ENCODE data around the gene LRCH4.
A peak's percentile ranks its signal among the peaks of the same experiment; 100 is the strongest.
"Not testable (repeated sequence)": the region's sequence is repeated elsewhere in the genome, so short reads cannot be mapped to it uniquely, and the experiment has no call there.

LRCH4 gene

DNA sequence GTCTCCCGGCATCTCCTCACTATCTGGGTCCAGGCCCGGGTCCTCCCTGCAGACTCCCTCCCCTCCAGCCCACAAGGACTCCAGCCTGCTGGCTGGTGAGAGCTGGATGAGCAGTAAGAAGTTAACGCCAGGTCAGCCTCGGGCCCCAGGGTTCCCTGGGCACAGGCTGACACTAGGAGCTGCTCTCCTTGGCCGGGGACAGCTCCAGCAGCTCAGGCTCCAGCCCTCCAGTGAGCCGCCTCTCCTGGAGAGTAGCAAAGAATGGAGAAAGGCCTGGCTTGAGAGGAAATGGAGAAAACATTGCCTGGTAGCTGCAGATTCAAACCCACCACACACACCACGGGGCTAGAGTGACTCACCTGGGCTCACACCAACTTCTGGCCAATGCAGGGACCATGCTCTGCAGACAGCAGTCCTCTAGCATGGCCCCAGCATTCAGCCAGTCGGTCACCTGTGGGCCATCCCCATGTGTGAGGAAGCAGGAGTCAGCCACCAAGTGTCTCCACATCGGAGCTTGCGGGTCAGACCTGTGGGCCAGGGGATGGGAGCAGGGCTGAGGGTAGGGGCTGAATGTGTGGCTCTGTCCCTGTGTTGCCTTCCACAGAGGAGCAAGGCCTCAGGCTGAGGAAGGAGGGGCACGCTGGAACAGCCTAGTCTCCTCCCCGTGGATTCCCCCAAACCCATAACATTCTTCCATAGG, 18.7 kb downstream of the LRCH4 start:
- DNase-seq, result no peak

DNA sequence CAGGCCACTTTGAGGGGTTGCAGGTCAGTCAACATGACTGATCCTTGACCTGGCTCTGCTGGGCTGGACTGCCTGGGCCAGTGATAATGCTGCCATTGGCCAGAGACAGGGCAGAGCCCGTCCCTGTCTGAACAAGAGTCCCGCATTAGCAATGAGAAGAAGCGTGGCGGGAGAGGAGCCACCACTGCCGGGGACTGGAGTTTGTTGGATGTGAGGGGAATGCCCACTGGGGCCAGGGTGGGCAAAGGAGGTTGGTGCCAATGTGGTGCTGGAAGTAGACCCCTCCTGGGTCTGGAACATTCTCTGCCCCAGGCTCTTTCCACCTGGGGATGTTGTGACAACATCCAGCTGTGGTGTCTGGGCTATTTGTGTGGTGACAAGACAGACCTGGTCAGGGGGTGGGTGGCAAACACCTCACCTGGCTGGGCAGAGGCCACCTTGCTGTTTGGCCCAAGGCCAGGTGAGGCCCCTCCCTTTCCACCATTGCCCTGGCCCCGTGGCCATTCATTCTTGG, 19.9 kb downstream of the LRCH4 start:
- DNase-seq, result no peak

- no peak for DNase-seq
Measured at GRCh38 chr7:100565133-100565571, 20.8 kb downstream of the LRCH4 start.

DNA sequence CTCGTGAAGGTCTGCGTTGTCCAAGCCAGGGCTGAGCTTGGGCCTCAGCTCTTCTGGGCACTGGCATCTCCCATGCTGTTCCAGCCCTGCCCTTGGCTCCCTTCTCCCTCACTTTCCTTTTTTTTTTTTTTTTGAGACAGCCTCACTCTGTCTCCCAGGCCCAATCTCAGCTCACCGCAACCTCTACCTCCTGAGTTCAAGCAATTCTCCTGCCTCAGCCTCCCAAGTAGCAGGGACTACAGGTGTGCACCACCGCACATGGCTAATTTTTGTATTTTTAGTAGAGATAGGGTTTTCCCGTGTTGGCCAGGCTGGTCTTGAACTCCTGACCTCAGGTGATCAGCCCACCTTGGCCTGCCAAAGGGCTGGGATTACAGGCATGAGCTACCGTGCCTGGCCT, 21.5 kb downstream of the LRCH4 start:
- DNase-seq, result not testable (repeated sequence)

- DNase-seq, result peak; percentile 60
Measured at GRCh38 chr7:100563809-100564400, 22.0 kb downstream of the LRCH4 start.

GRCh38 chr7:100563100-100563564, 22.8 kb downstream of the LRCH4 start:
- no peak for DNase-seq

GRCh38 chr7:100562195-100563099, 23.5 kb downstream of the LRCH4 start:
- DNase-seq, result no peak

DNA sequence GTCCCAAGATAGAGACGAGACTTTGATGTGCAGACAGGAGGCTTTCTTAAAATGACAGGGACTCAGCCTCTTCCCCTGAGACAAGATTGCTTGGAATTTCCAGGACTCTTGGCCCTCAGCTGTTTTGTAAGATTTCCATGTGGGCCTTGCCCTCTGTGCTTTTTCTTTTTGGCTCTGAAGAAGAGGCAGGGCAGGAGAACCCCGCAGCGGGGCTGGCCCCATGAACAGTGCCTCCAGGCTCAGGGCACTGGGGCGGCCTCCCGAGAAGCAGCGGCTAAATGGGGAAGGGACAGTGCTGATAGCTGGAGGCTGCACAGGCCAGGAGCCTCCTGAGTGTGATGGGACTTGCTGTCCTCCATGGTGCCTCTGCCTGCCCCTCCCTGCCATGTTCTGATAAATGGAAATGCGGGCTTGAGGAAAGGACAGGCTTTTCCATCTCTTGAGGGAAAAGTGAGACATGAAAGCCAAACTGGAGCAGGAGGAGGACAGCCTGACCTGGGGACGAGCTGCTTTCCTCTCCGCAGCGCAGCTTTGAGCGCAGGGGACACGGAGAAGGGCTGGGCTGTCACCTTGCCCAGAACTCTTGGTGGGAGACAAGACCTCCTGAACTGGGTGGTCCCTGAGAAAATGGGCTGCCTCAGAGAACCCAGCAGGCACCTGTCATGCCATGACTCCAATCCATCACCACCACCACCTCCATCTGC, 24.3 kb downstream of the LRCH4 start:
- no peak for DNase-seq

DNA sequence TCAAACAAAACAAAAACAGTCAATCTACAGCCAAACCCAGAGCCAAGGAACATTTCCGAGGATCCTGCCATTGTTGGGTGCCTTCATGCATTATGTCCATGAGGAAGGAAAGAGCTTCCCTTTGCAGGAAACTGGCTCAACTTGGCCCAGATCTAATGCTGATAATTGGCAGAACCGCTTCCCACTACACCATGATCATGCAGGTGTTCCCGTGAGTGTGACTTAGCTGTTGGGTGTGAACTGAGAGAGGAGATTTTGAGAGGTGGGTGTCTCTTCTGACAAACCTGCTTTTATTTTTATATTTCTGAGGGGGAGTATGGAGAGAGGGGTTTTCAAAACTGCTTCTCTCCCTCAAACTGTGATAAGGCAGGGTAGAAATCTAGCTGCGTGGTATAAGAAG, 26.8 kb downstream of the LRCH4 start:
- DNase-seq, result no peak

- DNase-seq, result no peak
Measured at GRCh38 chr7:100556541-100556940, 29.4 kb downstream of the LRCH4 start.

GRCh38 chr7:100555701-100556100, 30.2 kb downstream of the LRCH4 start:
- DNase-seq, result no peak

GRCh38 chr7:100553032-100553431, 32.9 kb downstream of the LRCH4 start:
- DNase-seq, result no peak

DNA sequence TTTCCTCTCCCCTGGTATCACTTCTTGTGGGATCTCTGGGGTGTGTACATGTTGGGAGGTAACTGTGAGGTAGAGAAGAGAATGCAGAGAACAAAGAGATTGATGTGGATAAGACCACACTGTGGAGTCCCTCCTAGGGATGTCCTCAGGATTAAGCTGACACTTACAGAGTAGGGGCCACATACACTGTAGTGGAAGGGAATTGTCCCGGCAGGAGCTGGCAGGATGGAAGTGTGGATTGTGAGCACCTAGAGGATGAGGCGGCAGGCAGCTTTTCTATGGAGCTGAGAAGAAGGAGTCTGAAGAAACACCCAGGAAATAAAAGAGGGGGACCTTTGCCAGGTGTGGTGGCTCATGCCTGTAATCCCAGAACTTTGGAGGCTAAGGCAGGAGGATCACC, 33.4 kb downstream of the LRCH4 start:
- no peak for DNase-seq

- not testable (repeated sequence) for DNase-seq
Measured at GRCh38 chr7:100548446-100548845, 37.5 kb downstream of the LRCH4 start.

DNA sequence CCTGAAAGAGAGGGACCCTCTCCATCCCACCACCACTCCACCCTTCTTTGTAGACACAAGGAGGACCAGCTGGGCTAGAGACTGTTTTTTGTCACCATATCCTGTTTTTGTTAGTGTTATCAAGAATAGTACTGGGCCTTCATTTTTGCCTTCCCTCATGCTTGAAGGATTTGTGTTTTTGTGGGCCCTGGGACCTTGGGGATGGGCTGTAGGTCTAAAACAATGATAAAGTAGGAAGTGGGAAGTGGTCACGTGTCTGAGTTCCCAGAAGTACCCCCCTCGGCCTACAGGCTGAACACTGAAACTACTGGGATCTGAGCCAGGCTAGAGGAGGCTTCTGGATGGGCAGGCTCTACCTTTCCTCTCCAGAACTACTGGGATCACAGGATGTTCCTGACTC, 38.1 kb downstream of the LRCH4 start:
- DNase-seq, result no peak

DNA sequence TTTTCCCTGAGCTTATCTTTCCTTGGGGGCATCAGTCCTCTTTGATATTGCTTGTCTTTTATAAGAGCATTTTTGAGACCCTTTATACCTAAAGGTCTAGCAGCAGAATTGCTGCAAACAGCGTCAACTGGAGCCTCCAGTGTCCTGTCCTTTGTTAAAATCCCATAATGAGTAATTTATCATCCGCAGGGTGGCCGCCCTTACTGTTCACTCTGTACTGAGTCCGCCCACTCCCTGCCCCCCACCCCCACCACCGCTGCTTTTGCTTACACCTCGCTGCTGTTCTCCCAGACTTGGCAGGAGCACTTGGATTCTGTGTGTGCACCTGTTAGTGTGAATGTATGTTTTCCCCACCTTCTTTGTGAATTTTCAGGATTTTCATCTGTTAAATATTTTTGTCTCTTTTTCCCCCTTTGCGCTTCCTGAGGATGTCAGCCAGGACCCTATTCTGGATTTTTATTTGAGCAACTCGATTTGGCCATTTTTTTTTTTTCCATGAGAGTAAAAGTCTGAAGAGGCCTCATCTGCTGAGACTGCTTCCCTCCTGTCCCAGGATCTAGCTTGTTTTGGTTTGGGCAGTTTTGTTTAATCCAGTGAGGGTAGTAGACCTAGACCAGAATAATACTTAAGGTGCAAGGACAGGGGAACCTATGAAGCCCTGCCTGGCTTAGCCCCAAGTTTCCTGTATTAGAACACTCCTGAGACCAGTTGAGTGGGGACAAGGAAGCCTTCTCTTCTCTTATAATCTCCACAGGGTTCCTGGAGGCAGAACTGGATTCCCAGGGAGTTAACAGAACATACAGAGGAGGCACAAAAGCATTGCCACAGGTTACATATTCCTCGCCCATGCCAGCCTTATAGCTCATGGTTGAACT, 38.8 kb downstream of the LRCH4 start:
- DNase-seq, result no peak

GRCh38 chr7:100546129-100546925, 39.6 kb downstream of the LRCH4 start:
- DNase-seq, result no peak

- DNase-seq, result peak; percentile 66
Measured at GRCh38 chr7:100545360-100546128, 40.4 kb downstream of the LRCH4 start.

GRCh38 chr7:100544967-100545359, 41.0 kb downstream of the LRCH4 start:
- no peak for DNase-seq

- DNase-seq, result no peak
Measured at GRCh38 chr7:100544386-100544785, 41.5 kb downstream of the LRCH4 start.

Data from amniotic stem cell (primary cell).